ENCODE measurements around the gene ZNF436. TPM values are rescaled to one million over a fixed set of nuclear protein-coding genes. Genes with fewer than 3 reads are reported as not detected.

The ZNF436 gene
- total and polyA plus RNA-seq, 2 experiments from 2014 or later: 9.4 to 16.2 TPM

- peak overlapping the region; percentile 39; the same call in 1 of the 2 replicates for H2AFZ ChIP-seq
Measured at GRCh38 chr1:23403355-23403734, 33.7 kb upstream of the ZNF436 start.

GRCh38 chr1:23403038-23403336, 33.4 kb upstream of the ZNF436 start:
- peak; percentile 91 for DNase-seq
- Histone ChIP-seq H3K9me2 (ENCODE audit: insufficient read depth) (no peaks in the 10 kb centered on the region), H3K4me1 (ENCODE audit: insufficient read depth) (peaks cover 46% of the 10 kb centered on the region), H3K27me3 (replicated peaks; ENCODE audit: insufficient read depth) (no peaks in the 10 kb centered on the region), H3F3A (ENCODE audit: insufficient read depth) (peaks cover 44% of the 10 kb centered on the region), H3K4me2 (ENCODE audit: unreplicated experiment) (peak overlapping the region; percentile 66), H3K36me3 (ENCODE audit: low read depth) (no peaks in the 10 kb centered on the region), H4K20me1 (ENCODE audit: insufficient read depth) (no peaks in the 10 kb centered on the region), H3K79me2 (ENCODE audit: insufficient read depth) (no peaks in the 10 kb centered on the region), H3K9me3 (ENCODE audit: low read depth) (no peaks in the 10 kb centered on the region), H3K9ac (0 out of 2 replicates have a peak overlapping the region, but pooled peaks have one; percentile 12), H2AFZ (peak overlapping the region; percentile 20; the same call in 1 of the 2 replicates), H3K27ac (peak overlapping the region; percentile 69), H3K4me3 (no peak overlapping the region)
- in situ Hi-C loops (cut with MboI): no loop called here
- TF ChIP-seq EZH2phosphoT487 (IDR thresholded peaks at IDR 0.05; ENCODE audit: insufficient read depth, low read depth) (no peak), EZH2 (IDR thresholded peaks at IDR 0.05; ENCODE audit: insufficient read depth, poor library complexity, severe bottlenecking) (no peak)
- WGBS, 2 experiments (ENCODE audit: low coverage in 1 of 2, low lambda C conversion rate in 2 of 2, missing lambda C conversion rate in 2 of 2): 1 to 6% methylated on average over 6 of the region's 6 CpGs

More at GRCh38 chr1:23403355-23403734, 33.7 kb upstream of the ZNF436 start:
- Histone ChIP-seq H3K27me3 (replicated peaks; ENCODE audit: insufficient read depth) (no peaks in the 10 kb centered on the region), H3K4me3 (no peak overlapping the region), H3K79me2 (ENCODE audit: insufficient read depth) (no peaks in the 10 kb centered on the region), H3K9me2 (ENCODE audit: insufficient read depth) (no peaks in the 10 kb centered on the region), H3K4me2 (ENCODE audit: unreplicated experiment) (peak overlapping the region; percentile 66), H3K9me3 (ENCODE audit: low read depth) (no peaks in the 10 kb centered on the region), H3K27ac (peak overlapping the region; percentile 69), H3K4me1 (ENCODE audit: insufficient read depth) (peaks cover 46% of the 10 kb centered on the region), H3K9ac (peak overlapping the region; percentile 12; the same call in 1 of the 2 replicates), H4K20me1 (ENCODE audit: insufficient read depth) (no peaks in the 10 kb centered on the region), H3F3A (ENCODE audit: insufficient read depth) (peaks cover 44% of the 10 kb centered on the region), H3K36me3 (ENCODE audit: low read depth) (no peaks in the 10 kb centered on the region)
- TF ChIP-seq EZH2phosphoT487 (IDR thresholded peaks at IDR 0.05; ENCODE audit: insufficient read depth, low read depth) (no peak), EZH2 (IDR thresholded peaks at IDR 0.05; ENCODE audit: insufficient read depth, poor library complexity, severe bottlenecking) (no peak)
- in situ Hi-C loops (cut with MboI): no loop called here
- DNase-seq: no peak
- WGBS, 2 experiments (ENCODE audit: low coverage in 1 of 2, low lambda C conversion rate in 2 of 2, missing lambda C conversion rate in 2 of 2): 87 to 96% methylated on average over 4 of the region's 4 CpGs

- Histone ChIP-seq H3K9ac (no peak overlapping the region), H2AFZ (peak overlapping the region; percentile 20; the same call in 1 of the 2 replicates), H3K4me2 (ENCODE audit: unreplicated experiment) (peak overlapping the region; percentile 66), H3K27ac (peak overlapping the region; percentile 69), H4K20me1 (ENCODE audit: insufficient read depth) (no peaks in the 10 kb centered on the region), H3K79me2 (ENCODE audit: insufficient read depth) (no peaks in the 10 kb centered on the region), H3F3A (ENCODE audit: insufficient read depth) (peaks cover 44% of the 10 kb centered on the region), H3K9me3 (ENCODE audit: low read depth) (no peaks in the 10 kb centered on the region), H3K4me1 (ENCODE audit: insufficient read depth) (peaks cover 44% of the 10 kb centered on the region), H3K27me3 (replicated peaks; ENCODE audit: insufficient read depth) (no peaks in the 10 kb centered on the region), H3K9me2 (ENCODE audit: insufficient read depth) (no peaks in the 10 kb centered on the region), H3K4me3 (no peak overlapping the region), H3K36me3 (ENCODE audit: low read depth) (no peaks in the 10 kb centered on the region)
- DNase-seq: no peak
- in situ Hi-C loops (cut with MboI): no loop called here
- TF ChIP-seq EZH2 (IDR thresholded peaks at IDR 0.05; ENCODE audit: insufficient read depth, poor library complexity, severe bottlenecking) (no peak), EZH2phosphoT487 (IDR thresholded peaks at IDR 0.05; ENCODE audit: insufficient read depth, low read depth) (no peak)
- WGBS, 2 experiments (ENCODE audit: low coverage in 1 of 2, low lambda C conversion rate in 2 of 2, missing lambda C conversion rate in 2 of 2): 85 to 89% methylated on average over 11 of the region's 11 CpGs
Measured at GRCh38 chr1:23402286-23403037, 32.8 kb upstream of the ZNF436 start.

DNA sequence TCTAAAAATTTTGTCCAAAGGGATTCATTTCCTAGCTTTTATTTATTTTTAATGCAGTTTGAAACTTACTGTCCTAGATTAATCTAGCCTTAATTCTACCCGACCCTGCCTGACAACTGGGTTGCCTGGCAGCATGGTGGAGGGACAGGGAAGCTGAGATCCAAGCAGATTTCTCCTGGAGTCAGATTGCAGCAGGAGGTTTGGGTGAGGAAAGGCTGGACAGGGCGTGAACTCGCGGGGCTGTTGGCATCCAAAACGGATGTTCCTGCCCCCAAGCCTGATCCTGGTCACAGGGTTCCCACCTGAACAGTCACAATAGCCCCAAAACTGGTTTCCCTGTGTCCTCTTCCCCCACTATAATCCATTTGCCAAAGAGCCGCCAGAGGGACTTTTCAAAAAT, 31.7 kb upstream of the ZNF436 start:
- WGBS, 2 experiments (ENCODE audit: low coverage in 1 of 2, low lambda C conversion rate in 2 of 2, missing lambda C conversion rate in 2 of 2): 56 to 57% methylated on average over 6 of the region's 6 CpGs

More for the DNA sequence above, 31.7 kb upstream of the ZNF436 start:
- Histone ChIP-seq H2AFZ (no peak overlapping the region), H3K9me2 (ENCODE audit: insufficient read depth) (no peaks in the 10 kb centered on the region), H3K79me2 (ENCODE audit: insufficient read depth) (no peaks in the 10 kb centered on the region), H3K36me3 (ENCODE audit: low read depth) (no peaks in the 10 kb centered on the region), H4K20me1 (ENCODE audit: insufficient read depth) (no peaks in the 10 kb centered on the region), H3K9ac (no peak overlapping the region), H3F3A (ENCODE audit: insufficient read depth) (peaks cover 45% of the 10 kb centered on the region), H3K4me2 (ENCODE audit: unreplicated experiment) (no peak overlapping the region), H3K4me3 (no peak overlapping the region), H3K9me3 (ENCODE audit: low read depth) (no peaks in the 10 kb centered on the region), H3K27ac (peak overlapping the region; percentile 51), H3K4me1 (ENCODE audit: insufficient read depth) (peaks cover 38% of the 10 kb centered on the region), H3K27me3 (replicated peaks; ENCODE audit: insufficient read depth) (no peaks in the 10 kb centered on the region)
- DNase-seq: peak; percentile 14
- in situ Hi-C loops (cut with MboI): no loop called here
- TF ChIP-seq EZH2 (IDR thresholded peaks at IDR 0.05; ENCODE audit: insufficient read depth, poor library complexity, severe bottlenecking) (no peak), EZH2phosphoT487 (IDR thresholded peaks at IDR 0.05; ENCODE audit: insufficient read depth, low read depth) (no peak)
